Stimulated activated CD4-positive, alpha-beta T cell treated with anti-CD3 and anti-CD28 coated beads, Interleukin-4, amount 100 ng/mL, for 1 hour (primary cell): Measurements from ENCODE around the gene YBX3.
A peak's percentile ranks its signal among the peaks of the same experiment; 100 is the strongest.
"Not testable (repeated sequence)": the region's sequence is repeated elsewhere in the genome, so short reads cannot be mapped to it uniquely, and the experiment has no call there.

Experiments used
- DNase-seq: peaks from one replicate; pipeline ENCODE4 v3.0.0-alpha.2; 2020

The YBX3 gene

GRCh38 chr12:10722905-10723746, at the start of gene YBX3:
YBX3 (minus strand) TSS chr12:10723323; CDS start chr12:10723111, 212 bp downstream.
- DNase-seq = peak; percentile 61

- DNase-seq = no peak
These were observed 48.1 kb upstream of the YBX3 start for GRCh38 chr12:10771132-10771733.

- no peak for DNase-seq
These were observed 36.5 kb upstream of the YBX3 start for GRCh38 chr12:10759657-10760056.

GRCh38 chr12:10756194-10756593, 33.1 kb upstream of the YBX3 start:
- no peak for DNase-seq

- no peak for DNase-seq
These were observed 29.9 kb upstream of the YBX3 start for GRCh38 chr12:10753059-10753458.

GRCh38 chr12:10750385-10750727, 27.2 kb upstream of the YBX3 start:
- no peak for DNase-seq

GRCh38 chr12:10749700-10750384, 26.7 kb upstream of the YBX3 start:
- DNase-seq = peak; percentile 54

- DNase-seq = no peak
These were observed 24.6 kb upstream of the YBX3 start for GRCh38 chr12:10747730-10748129.

GRCh38 chr12:10743420-10743819, 20.3 kb upstream of the YBX3 start:
- not testable (repeated sequence) for DNase-seq

- no peak for DNase-seq
These were observed 18.7 kb upstream of the YBX3 start for GRCh38 chr12:10741845-10742244.

GRCh38 chr12:10740182-10740581, 17.1 kb upstream of the YBX3 start:
- no peak for DNase-seq

- DNase-seq = no peak
These were observed 16.3 kb upstream of the YBX3 start for GRCh38 chr12:10739157-10740118.

- DNase-seq = no peak
These were observed 14.1 kb upstream of the YBX3 start for GRCh38 chr12:10737249-10737648.

- DNase-seq = no peak
These were observed 13.3 kb upstream of the YBX3 start for GRCh38 chr12:10736463-10736862.

- DNase-seq = no peak
These were observed 12.3 kb upstream of the YBX3 start for GRCh38 chr12:10735428-10735827.

- DNase-seq = no peak
These were observed 9.4 kb upstream of the YBX3 start for GRCh38 chr12:10732549-10732948.

- no peak for DNase-seq
These were observed 8.9 kb upstream of the YBX3 start for GRCh38 chr12:10732066-10732465.

GRCh38 chr12:10730559-10730958, 7.4 kb upstream of the YBX3 start:
- DNase-seq = no peak

GRCh38 chr12:10728091-10728490, 5.0 kb upstream of the YBX3 start:
- DNase-seq = no peak

- no peak for DNase-seq
These were observed 3.8 kb upstream of the YBX3 start for GRCh38 chr12:10726945-10727344.

GRCh38 chr12:10725003-10725402, 1.9 kb upstream of the YBX3 start:
- DNase-seq = no peak

GRCh38 chr12:10722502-10722904, 620 bp downstream of the YBX3 start:
- DNase-seq = peak; percentile 64
